Dedifferentiated amniotic fluid mesenchymal stem cell (primary cell): ENCODE data around the gene GDAP2.
A peak's percentile ranks its signal among the peaks of the same experiment; 100 is the strongest.
"Not testable (repeated sequence)": the region's sequence is repeated elsewhere in the genome, so short reads cannot be mapped to it uniquely, and the experiment has no call there.

ENCODE experiments used
- DNase-seq: peaks from one replicate; pipeline ENCODE4 v3.0.0-alpha.2; 2016; ENCODE audit errors: extremely low spot score

GDAP2 gene

DNA sequence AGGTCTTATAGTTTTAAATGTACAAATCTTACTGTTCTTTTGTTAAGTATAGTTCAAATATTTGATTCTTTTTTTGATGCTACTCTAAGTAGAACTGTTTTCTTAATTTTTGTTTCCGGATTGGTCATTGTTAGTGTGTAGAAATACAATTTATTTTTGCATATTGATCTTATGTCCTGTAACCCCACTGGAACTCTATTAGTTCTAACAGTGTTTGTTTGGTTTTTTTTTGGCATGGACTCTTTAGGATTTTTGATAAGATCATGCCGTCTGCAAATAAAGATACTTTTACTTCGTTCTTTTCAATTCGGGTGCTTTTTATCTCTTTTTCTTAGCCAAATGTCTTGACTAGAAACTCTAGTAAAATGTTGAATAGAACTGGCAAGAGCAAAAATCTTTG, 26.5 kb downstream of the GDAP2 start:
- DNase-seq = no peak

DNA sequence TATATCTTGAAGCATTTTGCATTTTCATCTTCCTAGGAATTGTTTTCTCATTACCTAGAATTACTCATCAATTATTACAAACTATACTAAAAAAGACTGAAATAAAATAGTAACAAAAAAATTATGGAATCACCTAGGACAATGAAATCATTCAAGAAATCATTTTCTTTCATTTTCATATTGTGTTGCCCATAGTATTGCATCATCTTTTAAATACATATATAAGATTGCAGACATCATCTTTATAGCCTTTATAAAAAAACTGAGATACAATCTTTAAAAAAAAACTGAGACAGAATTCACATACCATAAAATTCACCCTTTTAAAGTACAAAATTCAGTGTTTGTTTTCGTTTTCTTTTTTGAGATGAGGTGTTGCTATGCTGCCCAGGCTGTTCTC, 29.6 kb downstream of the GDAP2 start:
- no peak for DNase-seq

DNA sequence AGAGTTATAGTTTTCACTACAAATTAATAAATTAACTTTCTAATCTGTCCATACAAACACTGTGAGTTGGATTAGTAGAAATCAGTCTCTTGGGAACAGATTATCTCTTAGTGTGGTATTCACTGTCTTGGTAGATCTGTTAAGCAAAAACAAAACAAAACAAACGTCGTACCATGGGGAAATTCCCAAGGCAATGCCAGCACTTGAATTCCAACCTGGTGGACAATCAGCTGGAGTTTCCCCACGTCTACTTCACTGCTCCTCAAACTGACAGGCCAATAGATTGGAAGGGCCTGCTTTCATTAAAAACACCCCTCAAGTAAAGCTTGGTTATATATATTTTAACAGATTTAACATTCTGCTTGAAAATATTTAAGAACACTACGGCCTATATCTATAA, 31.9 kb downstream of the GDAP2 start:
- DNase-seq = no peak

DNA sequence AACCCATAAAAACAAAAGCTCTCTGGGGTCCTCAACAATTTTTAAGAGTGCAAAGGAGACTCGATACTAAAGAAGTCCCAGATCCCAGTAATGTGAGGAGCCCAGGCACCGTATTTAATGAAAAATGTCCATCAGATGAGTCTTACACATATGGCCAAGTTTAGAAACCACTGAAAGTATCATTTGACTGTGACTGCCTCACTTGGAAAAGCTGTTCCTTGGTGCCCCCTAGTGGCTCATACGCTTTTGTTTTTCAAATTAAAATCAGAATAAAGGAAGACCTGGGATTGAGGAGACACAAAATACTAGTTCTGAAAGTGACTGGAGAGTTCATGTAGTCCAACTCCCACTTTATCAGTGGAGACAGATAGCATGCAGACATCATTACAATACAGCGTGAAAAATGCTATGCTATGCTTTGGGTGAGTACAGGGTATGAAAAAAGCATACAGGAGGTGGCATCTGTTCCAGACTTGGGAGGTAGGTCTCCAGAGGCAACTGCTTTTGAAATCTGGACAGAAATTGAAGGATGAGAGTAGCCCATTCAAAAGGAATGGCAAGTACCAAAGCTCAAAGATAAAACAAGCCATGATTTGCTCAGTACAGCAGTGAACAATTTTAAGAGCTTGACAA, 33.8 kb downstream of the GDAP2 start:
- DNase-seq = peak; percentile 91

DNA sequence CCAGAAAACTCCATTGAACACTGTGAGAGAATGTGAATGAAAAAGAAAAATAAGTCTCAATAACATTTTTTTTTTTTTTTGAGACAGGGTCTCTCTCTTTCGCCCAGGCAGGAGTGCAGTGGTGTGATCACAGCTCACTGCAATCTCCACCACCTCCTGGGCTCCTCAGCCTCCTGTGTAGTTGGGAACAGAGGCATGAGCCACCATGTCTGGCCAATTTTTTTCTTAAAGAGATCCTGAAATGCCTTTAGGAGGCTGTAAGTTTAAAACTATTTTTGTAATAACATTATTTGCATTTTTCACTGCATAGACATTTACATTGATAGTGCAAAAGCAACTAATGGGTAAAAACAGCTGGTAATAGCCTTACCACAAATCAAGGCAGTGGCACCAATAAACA, 35.3 kb downstream of the GDAP2 start:
- no peak for DNase-seq

DNA sequence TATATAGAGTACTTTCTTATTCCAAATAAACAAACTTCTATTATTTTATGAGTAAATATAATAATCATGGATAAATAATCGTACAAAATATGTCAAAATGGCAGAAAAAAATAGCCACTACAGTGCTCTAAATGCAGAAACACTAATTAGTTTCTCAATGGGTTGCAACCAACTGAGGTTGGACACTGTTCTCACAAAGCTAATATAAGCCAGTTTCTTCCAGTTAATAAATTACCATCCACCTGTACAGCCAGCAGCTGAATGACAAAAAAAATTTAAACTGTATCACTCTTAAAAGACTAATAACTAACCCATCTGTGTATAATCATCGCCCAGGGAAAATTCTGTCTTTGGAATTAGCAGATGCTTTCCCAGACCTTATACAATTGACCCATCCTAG, 36.9 kb downstream of the GDAP2 start:
- no peak for DNase-seq

GRCh38 chr1:117890452-117890851, 39.0 kb downstream of the GDAP2 start:
- no peak for DNase-seq

GRCh38 chr1:117886101-117886795, 43.2 kb downstream of the GDAP2 start:
- DNase-seq = peak; percentile 45

DNA sequence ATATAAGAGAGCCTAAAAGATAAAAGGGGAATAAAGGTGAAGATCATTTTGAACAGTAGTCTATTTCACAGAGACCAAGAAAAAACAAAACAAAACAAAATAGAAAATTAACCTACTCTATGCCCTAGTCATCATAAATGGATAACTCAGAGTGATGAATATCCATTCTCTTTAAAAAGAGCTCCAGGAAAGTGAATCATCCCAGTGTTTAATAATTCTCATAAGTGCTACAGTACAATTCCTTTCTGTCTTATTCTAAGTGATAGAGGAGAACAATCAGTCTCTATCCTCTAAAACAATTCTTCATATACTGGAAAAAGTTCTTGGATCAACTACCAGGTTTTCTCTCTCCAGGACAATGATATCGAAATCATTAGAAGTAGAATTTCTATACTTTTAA, 45.8 kb downstream of the GDAP2 start:
- no peak for DNase-seq

DNA sequence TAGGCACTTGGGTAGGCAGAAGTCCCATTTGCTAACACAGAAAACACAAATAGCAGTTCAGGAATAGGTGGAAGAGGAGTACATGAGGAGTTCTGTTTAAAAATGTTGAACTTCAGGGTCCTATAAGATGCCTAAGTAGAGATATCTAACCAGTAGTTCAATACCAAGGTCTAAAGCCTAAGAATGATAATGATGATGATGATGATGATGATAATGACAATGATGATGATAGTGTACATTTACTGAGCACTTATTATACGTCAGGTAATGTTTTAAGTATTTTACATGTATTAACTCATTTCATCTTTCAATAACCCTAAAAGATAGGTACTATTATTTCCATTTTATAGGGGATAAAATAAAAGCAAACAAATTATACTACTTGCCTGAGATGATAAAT, 50.1 kb downstream of the GDAP2 start:
- no peak for DNase-seq

DNA sequence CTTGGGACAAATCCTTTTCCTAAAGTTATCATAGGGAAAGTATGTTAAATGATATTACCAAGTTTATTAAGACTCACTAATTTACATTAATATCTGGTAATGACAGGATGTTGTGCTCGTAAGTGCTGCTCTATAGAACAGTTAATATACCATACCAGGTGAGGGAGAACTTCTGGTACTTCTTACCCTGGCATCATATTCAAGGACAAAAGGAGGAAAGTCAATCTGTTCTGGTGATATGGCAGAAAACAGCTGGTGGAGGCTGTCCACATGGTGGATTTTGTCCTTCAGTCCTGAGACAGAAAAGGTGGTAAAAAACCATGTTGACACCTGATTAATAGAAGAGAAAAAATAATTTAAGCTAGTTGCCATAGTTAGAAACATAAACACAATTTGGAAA, 51.6 kb downstream of the GDAP2 start:
- no peak for DNase-seq

GRCh38 chr1:117871013-117871412, 58.4 kb downstream of the GDAP2 start:
- no peak for DNase-seq

GRCh38 chr1:117861694-117862093, 67.7 kb downstream of the GDAP2 start:
- no peak for DNase-seq

DNA sequence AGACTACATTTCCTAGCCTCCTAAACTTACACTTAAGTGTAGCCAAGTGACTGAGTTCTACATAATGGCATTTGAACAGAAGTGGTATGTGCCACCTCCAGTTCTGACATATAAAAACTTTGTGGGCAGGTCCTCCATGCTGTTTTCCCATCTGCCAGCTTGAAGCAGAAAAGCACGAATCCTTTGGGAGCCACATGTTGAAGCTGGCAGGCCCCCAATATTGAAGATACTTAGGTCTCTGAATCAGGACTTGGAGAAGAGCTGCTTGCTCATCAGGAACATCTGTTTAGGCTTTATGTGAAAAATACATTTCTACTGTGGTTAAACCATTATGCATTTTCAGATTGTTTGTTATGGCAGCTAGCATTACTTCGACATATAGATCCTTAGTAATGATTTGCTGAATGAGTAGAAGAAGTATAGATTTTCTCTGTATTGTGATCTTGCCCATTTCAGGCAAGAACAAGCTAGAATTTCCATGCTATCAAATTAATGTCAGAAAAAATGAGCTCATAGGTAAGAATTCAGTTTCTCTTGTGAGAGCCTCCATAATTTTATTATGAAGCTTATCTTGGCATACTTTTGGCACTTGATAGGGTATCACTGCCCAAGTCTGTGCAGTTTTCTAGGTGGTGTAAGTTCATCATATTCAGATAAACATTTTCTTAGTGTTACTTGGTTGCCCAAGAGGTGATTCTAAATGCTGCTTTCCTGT, 68.4 kb downstream of the GDAP2 start:
- peak; percentile 48 for DNase-seq

GRCh38 chr1:117859901-117860300, 69.5 kb downstream of the GDAP2 start:
- no peak for DNase-seq

GRCh38 chr1:117857418-117857817, 72.0 kb downstream of the GDAP2 start:
- no peak for DNase-seq

GRCh38 chr1:117852853-117853553, 76.4 kb downstream of the GDAP2 start:
- DNase-seq = no peak

- no peak for DNase-seq
These were observed 77.7 kb downstream of the GDAP2 start for GRCh38 chr1:117851687-117852086.

DNA sequence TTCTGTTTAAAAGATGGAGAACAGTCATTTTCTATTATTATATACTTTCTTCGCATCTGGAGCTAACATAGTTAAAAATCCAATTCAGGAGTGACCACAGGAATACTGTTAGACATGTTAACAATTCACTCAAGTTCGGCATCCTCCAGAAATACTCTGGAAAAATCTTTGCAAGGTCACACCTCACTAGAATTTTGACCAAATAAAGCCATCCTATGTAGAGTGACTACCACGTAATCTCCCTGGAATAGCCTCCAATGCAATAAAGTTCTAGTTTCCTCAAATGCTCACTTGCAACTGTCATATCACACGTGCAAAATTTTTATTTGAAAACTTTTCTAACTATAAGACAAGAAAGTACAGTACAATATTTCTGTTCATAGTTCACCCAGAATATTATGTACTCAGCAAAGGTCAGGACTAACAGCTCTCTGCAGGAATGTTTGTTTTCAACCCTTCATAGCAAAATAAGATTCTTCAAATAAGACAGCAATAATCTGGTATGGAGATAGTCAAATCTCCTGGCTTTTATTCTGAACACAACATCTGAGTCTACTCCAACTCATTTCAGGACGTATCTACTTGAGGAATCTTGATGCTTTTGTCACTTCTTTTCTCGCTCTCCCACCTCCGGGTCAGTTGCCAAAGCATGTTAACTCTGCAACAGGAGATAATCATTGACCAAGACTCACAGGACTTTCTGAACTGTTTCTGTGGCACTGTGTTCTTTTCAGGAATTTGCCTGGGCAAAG, 82.6 kb downstream of the GDAP2 start:
- no peak for DNase-seq

GRCh38 chr1:117844478-117844877, 84.9 kb downstream of the GDAP2 start:
- not testable (repeated sequence) for DNase-seq

- no peak for DNase-seq
These were observed 85.6 kb downstream of the GDAP2 start for GRCh38 chr1:117843791-117844190.
